GM19455 (cell line): ENCODE results near the gene PTPRG.

Experiments used
- ATAC-seq: cut with Tn5 transposase; IDR thresholded peaks from one replicate; pipeline ENCODE4 v1.9.1; 2021; ENCODE audit not compliant: unreplicated experiment

Gene PTPRG

GRCh38 chr3:62094461-62094860, 533.1 kb downstream of the PTPRG start:
- no peak for ATAC-seq

- no peak for ATAC-seq
Observed at GRCh38 chr3:62095080-62095479, 533.7 kb downstream of the PTPRG start.

- ATAC-seq, result no peak
Observed at GRCh38 chr3:62095756-62096155, 534.4 kb downstream of the PTPRG start.

- no peak for ATAC-seq
Observed at GRCh38 chr3:62096521-62096920, 535.1 kb downstream of the PTPRG start.

GRCh38 chr3:62097121-62097520, 535.8 kb downstream of the PTPRG start:
- ATAC-seq, result no peak

GRCh38 chr3:62098646-62099365, 537.4 kb downstream of the PTPRG start:
- no peak for ATAC-seq

GRCh38 chr3:62100282-62100989, 539.1 kb downstream of the PTPRG start:
- ATAC-seq, result no peak

- no peak for ATAC-seq
Observed at GRCh38 chr3:62101488-62101887, 540.1 kb downstream of the PTPRG start.

GRCh38 chr3:62103531-62103930, 542.2 kb downstream of the PTPRG start:
- no peak for ATAC-seq

GRCh38 chr3:62109534-62109933, 548.2 kb downstream of the PTPRG start:
- no peak for ATAC-seq

GRCh38 chr3:62110443-62111225, 549.3 kb downstream of the PTPRG start:
- no peak for ATAC-seq

GRCh38 chr3:62113092-62113491, 551.7 kb downstream of the PTPRG start:
- no peak for ATAC-seq

- no peak for ATAC-seq
Observed at GRCh38 chr3:62114763-62115162, 553.4 kb downstream of the PTPRG start.

- no peak for ATAC-seq
Observed at GRCh38 chr3:62117903-62118548, 556.7 kb downstream of the PTPRG start.

- ATAC-seq, result no peak
Observed at GRCh38 chr3:62119139-62119538, 557.8 kb downstream of the PTPRG start.

- ATAC-seq, result no peak
Observed at GRCh38 chr3:62122819-62123218, 561.4 kb downstream of the PTPRG start.

GRCh38 chr3:62125380-62125779, 564.0 kb downstream of the PTPRG start:
- no peak for ATAC-seq

- no peak for ATAC-seq
Observed at GRCh38 chr3:62127116-62127515, 565.7 kb downstream of the PTPRG start.

- no peak for ATAC-seq
Observed at GRCh38 chr3:62128051-62128450, 566.7 kb downstream of the PTPRG start.

GRCh38 chr3:62128681-62129080, 567.3 kb downstream of the PTPRG start:
- no peak for ATAC-seq

- ATAC-seq, result no peak
Observed at GRCh38 chr3:62131050-62131449, 569.7 kb downstream of the PTPRG start.
